Vagina (tissue), 2 donors: ENCODE results near the gene NMUR1.

ENCODE experiments used
- CTCF ChIP-seq, 3 experiments: fragments of 450-650 bp in 2 of 3; fragments of 200-600 bp in 1 of 3; sonication (generic) in 1 of 3; IDR thresholded peaks; one replicate each; pipeline ENCODE4 v1.5.1; 2017 to 2019; ENCODE audit warnings: antibody characterized with exemption in 3 of 3, mild to moderate bottlenecking in 2 of 3, moderate library complexity in 2 of 3
- POLR2A ChIP-seq, 2 donors: fragments of 450-650 bp; IDR thresholded peaks; one replicate each; pipeline ENCODE4 v1.6.1; 2017; ENCODE audit warnings: antibody characterized with exemption in 2 of 2, mild to moderate bottlenecking in 2 of 2, moderate library complexity in 2 of 2
- POLR2AphosphoS5 ChIP-seq, 2 donors: sonication (generic); formaldehyde crosslinking; IDR thresholded peaks; one replicate each; pipeline ENCODE4 v1.9.0; 2017; ENCODE audit warnings: antibody characterized with exemption in 2 of 2, mild to moderate bottlenecking in 2 of 2, low read depth in 1 of 2; ENCODE audit not compliant: insufficient read depth in 1 of 2

DNA sequence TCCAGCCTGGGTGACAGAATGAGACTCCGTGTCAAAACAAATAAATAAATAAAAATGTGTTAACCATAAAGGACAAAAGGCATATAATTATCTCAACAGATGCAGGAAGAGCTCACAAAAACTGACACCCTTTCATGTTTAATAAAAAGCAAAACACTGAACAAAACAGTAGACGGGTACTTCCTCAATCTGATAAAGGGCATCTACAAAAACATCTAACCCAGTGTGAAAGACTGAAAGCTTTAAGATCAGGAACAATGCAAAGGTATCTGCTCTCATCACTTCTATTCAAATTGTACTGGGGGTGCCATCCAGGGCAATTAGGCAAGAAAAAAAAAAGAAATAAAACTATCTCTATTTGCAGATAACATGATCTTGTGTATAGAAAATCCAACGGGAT, 54.3 kb downstream of the NMUR1 start:
- no peak for TF ChIP-seq CTCF (IDR thresholded peaks at IDR 0.05)
- no peak for TF ChIP-seq POLR2AphosphoS5 (IDR thresholded peaks at IDR 0.05; ENCODE audit: insufficient read depth in 1 of 2, low read depth in 1 of 2)
- no peak for TF ChIP-seq POLR2A (IDR thresholded peaks at IDR 0.05)
